ENCODE data around the gene DEPP1. TPM values are rescaled to one million over a fixed set of nuclear protein-coding genes. Genes with fewer than 3 reads are reported as not detected.

DEPP1 gene
- total and polyA plus RNA-seq, 2 of the 13 experiments (the other 11 are each of a cell fraction or from before 2014, with no cell fraction given), result 14.8 to 270 TPM

- no peaks in the 10 kb centered on the region for H4K20me1 ChIP-seq (ENCODE audit: insufficient read depth, low read length)
- H2AFZ ChIP-seq (ENCODE audit: low read length), result no peak overlapping the region
- H3K79me2 ChIP-seq (ENCODE audit: insufficient read depth, low read length), result no peaks in the 10 kb centered on the region
- ATAC-seq (no peak), DNase-seq (ENCODE audit: low spot score) (no peak), FAIRE-seq (no peak)
- H3K27ac ChIP-seq (ENCODE audit: extremely low read length, insufficient read depth, low read length), result peak overlapping the region; percentile 92
- H3K36me3 ChIP-seq (replicated peaks in 1 of 2; ENCODE audit: control insufficient read depth in 1 of 2, insufficient read depth in 2 of 2, low read length in 2 of 2), result peaks cover 6 to 12% of the 10 kb centered on the region in 2 experiments; a peak in 3 of 5 replicates
- no peaks in the 10 kb centered on the region for H3K9me3 ChIP-seq (ENCODE audit: low read length)
- H3K4me3 ChIP-seq (replicated peaks in 1 of 3; ENCODE audit: insufficient read depth in 1 of 3, low read depth in 2 of 3, low read length in 3 of 3), result peak overlapping the region in 1 of 3 experiments; percentile 40; a peak in 2 of 6 replicates
- peaks cover 95% of the 10 kb centered on the region for H3K4me1 ChIP-seq (ENCODE audit: insufficient read depth, low read length)
- TF ChIP-seq ISL2 (CRISPR knock-in tag; IDR thresholded peaks at IDR 0.05) (no peak), CHD4 (IDR thresholded peaks at IDR 0.05; ENCODE audit: borderline replicate concordance, low read length) (peak; percentile 94; the same call in 1 of the 2 replicates), BORCS8-MEF2B (CRISPR knock-in tag; IDR thresholded peaks at IDR 0.05) (no peak), ZMYM3 (CRISPR knock-in tag; IDR thresholded peaks at IDR 0.05) (peak; percentile 93), ZNF230 (CRISPR knock-in tag; IDR thresholded peaks at IDR 0.05) (0 out of 2 replicates have a peak, but pooled peaks have one; percentile 9), ADNP (CRISPR knock-in tag; IDR thresholded peaks at IDR 0.05) (0 out of 2 replicates have a peak, but pooled peaks have one; percentile 52), ZNF629 (CRISPR knock-in tag; conservative IDR thresholded peaks at IDR 0.05) (peak; percentile 98), MEF2D (CRISPR knock-in tag; IDR thresholded peaks at IDR 0.05) (0 out of 2 replicates have a peak, but pooled peaks have one; percentile 40), NFKB2 (CRISPR knock-in tag; IDR thresholded peaks at IDR 0.05; ENCODE audit: borderline replicate concordance) (no peak), KDM1A (CRISPR knock-in tag; IDR thresholded peaks at IDR 0.05) (peak; percentile 78), RCOR2 (CRISPR knock-in tag; IDR thresholded peaks at IDR 0.05) (peak; percentile 52; the same call in 1 of the 2 replicates)
- WGBS (ENCODE audit: low lambda C conversion rate), result 92% methylated on average over 5 of the region's 6 CpGs
- CTCF ChIA-PET (ENCODE audit: low intra/inter-chr PET ratio, low total read pairs), result no interaction called here
- BruUV-seq (replicated peaks), result no TSS peak
- POLR2A ChIA-PET, result interaction anchor here (1.0 to 5.4 kb wide), 4 partner anchors 8 to 21 kb away, joined by 4 to 30 read pairs (median 7); partner anchors contain the start of gene DEPP1
- intact Hi-C loops (cut with micrococcal nuclease; ENCODE audit: unreplicated experiment) (no loop called here), in situ Hi-C loops (cut with HindIII; ENCODE audit: extremely low pct_ligation_motif_present, low pct_unique_long_range_greater_than_20kb) (no loop called here)
- H3K27me3 ChIP-seq (ENCODE audit: control insufficient read depth in 1 of 2, insufficient read depth in 2 of 2, low read length in 2 of 2), result no peaks in the 10 kb centered on the region
- H3K9ac ChIP-seq (ENCODE audit: insufficient read depth, low read depth, low read length), result peak overlapping the region; percentile 71
- peak overlapping the region; percentile 60 for H3K4me2 ChIP-seq (ENCODE audit: low read depth, low read length)
These were observed 18.6 kb upstream of the DEPP1 start for GRCh38 chr10:44997105-44997748.
